Measurements from ENCODE around the gene KIAA1549.

The KIAA1549 gene

DNA sequence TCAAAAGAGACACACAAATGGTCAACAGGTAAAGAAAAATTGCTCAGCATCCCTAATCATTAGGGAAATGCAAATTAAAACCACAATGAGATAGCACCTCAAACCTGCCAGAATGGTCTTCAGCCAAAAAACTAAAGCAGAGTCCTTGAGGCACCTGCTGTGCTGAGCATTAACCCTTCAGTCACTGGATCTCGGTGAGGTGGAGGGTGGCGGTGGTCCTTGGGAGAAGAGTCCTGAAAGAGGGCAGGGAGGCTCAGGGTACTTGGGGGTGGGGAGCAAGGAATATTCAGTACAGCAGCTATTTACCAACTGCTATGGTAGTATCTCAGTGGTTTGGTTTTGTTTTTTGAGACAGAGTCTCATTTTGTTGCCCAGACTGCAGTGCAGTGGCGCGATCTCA lies 7.1 kb downstream of the KIAA1549 start:
- DNase-seq (ENCODE audit: low spot score), result no peak
- TF ChIP-seq, protein P1, sequence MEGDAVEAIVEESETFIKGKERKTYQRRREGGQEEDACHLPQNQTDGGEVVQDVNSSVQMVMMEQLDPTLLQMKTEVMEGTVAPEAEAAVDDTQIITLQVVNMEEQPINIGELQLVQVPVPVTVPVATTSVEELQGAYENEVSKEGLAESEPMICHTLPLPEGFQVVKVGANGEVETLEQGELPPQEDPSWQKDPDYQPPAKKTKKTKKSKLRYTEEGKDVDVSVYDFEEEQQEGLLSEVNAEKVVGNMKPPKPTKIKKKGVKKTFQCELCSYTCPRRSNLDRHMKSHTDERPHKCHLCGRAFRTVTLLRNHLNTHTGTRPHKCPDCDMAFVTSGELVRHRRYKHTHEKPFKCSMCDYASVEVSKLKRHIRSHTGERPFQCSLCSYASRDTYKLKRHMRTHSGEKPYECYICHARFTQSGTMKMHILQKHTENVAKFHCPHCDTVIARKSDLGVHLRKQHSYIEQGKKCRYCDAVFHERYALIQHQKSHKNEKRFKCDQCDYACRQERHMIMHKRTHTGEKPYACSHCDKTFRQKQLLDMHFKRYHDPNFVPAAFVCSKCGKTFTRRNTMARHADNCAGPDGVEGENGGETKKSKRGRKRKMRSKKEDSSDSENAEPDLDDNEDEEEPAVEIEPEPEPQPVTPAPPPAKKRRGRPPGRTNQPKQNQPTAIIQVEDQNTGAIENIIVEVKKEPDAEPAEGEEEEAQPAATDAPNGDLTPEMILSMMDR (IDR thresholded peaks at IDR 0.05; ENCODE audit: extremely low read depth, missing control alignments), result no peak

DNA sequence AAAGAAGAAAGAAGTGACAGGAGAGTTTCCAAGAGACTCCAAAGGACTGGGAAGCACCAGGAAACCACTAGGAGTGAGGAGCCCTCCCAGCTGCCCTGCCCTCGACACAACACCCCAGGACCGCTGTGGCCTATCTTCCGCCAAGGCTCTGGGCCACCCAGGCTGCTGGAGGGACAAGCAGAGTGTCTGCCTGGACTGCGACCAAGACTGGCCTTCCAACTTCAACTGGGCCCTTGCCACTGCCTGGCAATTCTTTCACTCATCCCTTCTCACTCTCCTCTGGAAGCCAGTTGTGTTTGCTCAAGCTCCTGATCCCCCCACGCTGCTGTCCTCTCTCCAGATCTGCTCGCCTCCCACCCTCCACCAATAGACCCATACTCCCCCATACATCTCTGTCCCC lies 10.2 kb downstream of the KIAA1549 start:
- TF ChIP-seq, protein P1 (IDR thresholded peaks at IDR 0.05; ENCODE audit: extremely low read depth, missing control alignments), result no peak
- DNase-seq (ENCODE audit: low spot score), result no peak

GRCh38 chr7:138970446-138970845 lies 10.7 kb downstream of the KIAA1549 start:
- no peak for DNase-seq (ENCODE audit: low spot score)
- TF ChIP-seq, protein P1 (IDR thresholded peaks at IDR 0.05; ENCODE audit: extremely low read depth, missing control alignments), result no peak

GRCh38 chr7:138967159-138967558 lies 14.0 kb downstream of the KIAA1549 start:
- TF ChIP-seq, protein P1 (IDR thresholded peaks at IDR 0.05; ENCODE audit: extremely low read depth, missing control alignments), result no peak
- no peak for DNase-seq (ENCODE audit: low spot score)

- TF ChIP-seq, protein P1 (IDR thresholded peaks at IDR 0.05; ENCODE audit: extremely low read depth, missing control alignments), result no peak
- no peak for DNase-seq (ENCODE audit: low spot score)
Observed at GRCh38 chr7:138964624-138965436, 16.4 kb downstream of the KIAA1549 start.

GRCh38 chr7:138963675-138964074 lies 17.5 kb downstream of the KIAA1549 start:
- DNase-seq (ENCODE audit: low spot score), result no peak

More at GRCh38 chr7:138963675-138964074, 17.5 kb downstream of the KIAA1549 start:
- TF ChIP-seq, protein P1 (IDR thresholded peaks at IDR 0.05; ENCODE audit: extremely low read depth, missing control alignments), result no peak
